Measurements from ENCODE around the gene SLFN11.
"Not testable (repeated sequence)": the region's sequence is repeated elsewhere in the genome, so short reads cannot be mapped to it uniquely, and the experiment has no call there.

Gene SLFN11

GRCh38 chr17:35373534-35373983, at the start of gene SLFN11:
TSS of gene SLFN11 (minus strand) at chr17:35373621. CDS start at chr17:35363807, 9,814 bp downstream.
- peak; percentile 1 for DNase-seq

- DNase-seq: not testable (repeated sequence)
Measured at GRCh38 chr17:35421069-35421468, 47.6 kb upstream of the SLFN11 start.

- DNase-seq: no peak
Measured at GRCh38 chr17:35416659-35417058, 43.2 kb upstream of the SLFN11 start.

GRCh38 chr17:35414707-35415106, 41.3 kb upstream of the SLFN11 start:
- not testable (repeated sequence) for DNase-seq

- no peak for DNase-seq
Measured at GRCh38 chr17:35414247-35414646, 40.8 kb upstream of the SLFN11 start.

GRCh38 chr17:35407531-35407930, 34.1 kb upstream of the SLFN11 start:
- DNase-seq: no peak

- DNase-seq: no peak
Measured at GRCh38 chr17:35406568-35406967, 33.1 kb upstream of the SLFN11 start.

GRCh38 chr17:35404360-35404759, 30.9 kb upstream of the SLFN11 start:
- DNase-seq: no peak

GRCh38 chr17:35393783-35394182, 20.4 kb upstream of the SLFN11 start:
- not testable (repeated sequence) for DNase-seq

- DNase-seq: no peak
Measured at GRCh38 chr17:35390663-35391062, 17.2 kb upstream of the SLFN11 start.

GRCh38 chr17:35390156-35390555, 16.7 kb upstream of the SLFN11 start:
- DNase-seq: no peak

GRCh38 chr17:35387496-35387895, 14.1 kb upstream of the SLFN11 start:
- DNase-seq: no peak

GRCh38 chr17:35377706-35378105, 4.3 kb upstream of the SLFN11 start:
- no peak for DNase-seq

- DNase-seq: no peak
Measured at GRCh38 chr17:35377068-35377467, 3.6 kb upstream of the SLFN11 start.

- no peak for DNase-seq
Measured at GRCh38 chr17:35376245-35376644, 2.8 kb upstream of the SLFN11 start.

- no peak for DNase-seq
Measured at GRCh38 chr17:35374766-35375344, 1.4 kb upstream of the SLFN11 start.

- DNase-seq: no peak
Measured at GRCh38 chr17:35373984-35374765, 754 bp upstream of the SLFN11 start.

- no peak for DNase-seq
Measured at GRCh38 chr17:35372846-35373533, 431 bp downstream of the SLFN11 start.

- no peak for DNase-seq
Measured at GRCh38 chr17:35371934-35372333, 1.5 kb downstream of the SLFN11 start.

- no peak for DNase-seq
Measured at GRCh38 chr17:35368081-35368830, 5.2 kb downstream of the SLFN11 start.

- DNase-seq: no peak
Measured at GRCh38 chr17:35361027-35361426, 12.4 kb downstream of the SLFN11 start.

GRCh38 chr17:35359398-35359797, 14.0 kb downstream of the SLFN11 start:
- DNase-seq: no peak

GRCh38 chr17:35352284-35352683, 21.1 kb downstream of the SLFN11 start:
- no peak for DNase-seq

Data from NCI-H146 (cell line).